Stomach (tissue), 9 donors: ENCODE results near the gene ATP13A3. TPM values are rescaled to one million over a fixed set of nuclear protein-coding genes. Genes with fewer than 3 reads are reported as not detected.

Source experiments
- DNase-seq, 2 donors: peaks; one replicate each; pipeline versions ENCODE4 v3.0.0 to v3.0.0-alpha.2; 2013 to 2019
- H3K27ac ChIP-seq, 5 donors: fragments of 200-600 bp in 4 of 5; sonication (generic) in 4 of 5; one replicate each; pipeline ENCODE4 v1.5.1; 2013 to 2019; ENCODE audit warnings: mild to moderate bottlenecking in 1 of 5, moderate library complexity in 1 of 5
- H3K27me3 ChIP-seq, 3 donors: fragments of 200-600 bp; sonication (generic); one replicate each; pipeline ENCODE4 v1.5.1; 2017 to 2019; ENCODE audit warnings: mixed run types in 1 of 3
- H3K36me3 ChIP-seq, 4 donors: fragments of 200-600 bp; sonication (generic); 1 replicate in 3 of 4; 2 replicates in 1 of 4; pipeline ENCODE4 v1.5.1; 2016 to 2019
- H3K4me1 ChIP-seq, 4 donors: fragments of 200-600 bp; sonication (generic); one replicate each; pipeline ENCODE4 v1.5.1; 2016 to 2019
- H3K4me3 ChIP-seq, 4 donors: fragments of 200-600 bp; sonication (generic) in 3 of 4; one replicate each; pipeline ENCODE4 v1.5.1; 2016 to 2019; ENCODE audit warnings: mild to moderate bottlenecking in 1 of 4
- H3K9me3 ChIP-seq, 4 donors: fragments of 200-600 bp; sonication (generic); one replicate each; pipeline ENCODE4 v1.5.1; 2016 to 2019
- CTCF ChIP-seq, 7 experiments: fragments of 450-650 bp in 4 of 7; fragments of 200-600 bp in 3 of 7; sonication (generic) in 3 of 7; IDR thresholded peaks; one replicate each; pipeline ENCODE4 v1.5.1; 2016 to 2019; ENCODE audit warnings: antibody characterized with exemption in 7 of 7, control low read depth in 2 of 7, mild to moderate bottlenecking in 1 of 7
- EP300 ChIP-seq: sonication (generic); formaldehyde crosslinking; IDR thresholded peaks from one replicate; pipeline ENCODE4 v1.6.1; 2017; ENCODE audit warnings: antibody characterized with exemption
- POLR2A ChIP-seq, 4 donors: fragments of 450-650 bp; IDR thresholded peaks; one replicate each; pipeline ENCODE4 v1.6.1; 2016; ENCODE audit warnings: antibody characterized with exemption in 4 of 4, control low read depth in 2 of 4, mild to moderate bottlenecking in 1 of 4, moderate library complexity in 1 of 4
- POLR2AphosphoS5 ChIP-seq, 3 donors: sonication (generic); formaldehyde crosslinking; IDR thresholded peaks; one replicate each; pipeline ENCODE4 v1.6.1; 2016; ENCODE audit warnings: antibody characterized with exemption in 3 of 3
- WGBS, 5 donors: extraction: QIAGEN DNeasy Blood & Tissue Kit in 3 of 5; methylation state at CpG; one replicate each; pipeline versions ENCODE4 v1.1.5 to v1.1.7; 2013 to 2018; 5-methylcytosine and 5-hydroxymethylcytosine counted together
- intact Hi-C: fragments of 100-400 bp; cut with DNase I; formaldehyde crosslinking; loops from one replicate; pipeline ENCODE4 v1.15.1; 2023; ENCODE audit warnings: low total_unique reads
- polyA plus RNA-seq, 3 donors: library from polyadenylated mRNA; stranded (reverse); fragments of 200-250 nt; gene quantifications; one replicate each; pipeline ENCODE4 v1.2.3, GENCODE V29; 2013
- total RNA-seq, 5 donors: library from RNA; depleted of rRNA; stranded (reverse); fragments of >200 nt; gene quantifications; one replicate each; pipeline versions ENCODE4 v1.1.0 to v1.2.3, GENCODE V29; 2014 to 2016
- donor health status: healthy with polysubstance abuse.
- donor health status: Bipolar disorder and iron deficiency.
- donor health status: healthy.

Gene ATP13A3
- total and polyA plus RNA-seq, 8 donors = 11.2 to 332 (median 21.4) TPM

- Histone ChIP-seq H3K9me3 (no peaks in the 10 kb centered on the region), H3K36me3 (peaks cover 0 to 11% (median 4%) of the 10 kb centered on the region in 4 donors), H3K27me3 (no peaks in the 10 kb centered on the region), H3K4me1 (peaks cover 22 to 65% (median 46%) of the 10 kb centered on the region in 4 donors), H3K4me3 (no peak overlapping the region), H3K27ac (no peak overlapping the region)
- 11 to 27% (median 18%) methylated on average over 1 of the region's 1 CpG for whole genome bisulfite sequencing, 5 donors
- DNase-seq = no peak
- intact Hi-C loops = no loop called here
- no peak for TF ChIP-seq POLR2AphosphoS5 (IDR thresholded peaks at IDR 0.05)
- no peak for TF ChIP-seq CTCF (IDR thresholded peaks at IDR 0.05)
- no peak for TF ChIP-seq EP300
- no peak for TF ChIP-seq POLR2A (IDR thresholded peaks at IDR 0.05)
These were observed 4.6 kb downstream of the ATP13A3 start for GRCh38 chr3:194482196-194482593.

GRCh38 chr3:194481525-194482195, 5.1 kb downstream of the ATP13A3 start:
- no peak for DNase-seq
- Histone ChIP-seq H3K27ac (peak overlapping the region in 2 of 5 donors; percentile 45 to 62), H3K27me3 (no peaks in the 10 kb centered on the region), H3K36me3 (peaks cover 0 to 11% (median 4%) of the 10 kb centered on the region in 4 donors), H3K4me1 (peaks cover 18 to 69% (median 50%) of the 10 kb centered on the region in 4 donors), H3K9me3 (no peaks in the 10 kb centered on the region), H3K4me3 (no peak overlapping the region)
- intact Hi-C loops = no loop called here
- WGBS, 5 donors = 45 to 68% (median 56%) methylated on average over 5 of the region's 5 CpGs
- TF ChIP-seq CTCF (IDR thresholded peaks at IDR 0.05) = no peak
- TF ChIP-seq POLR2AphosphoS5 (IDR thresholded peaks at IDR 0.05) = no peak
- no peak for TF ChIP-seq POLR2A (IDR thresholded peaks at IDR 0.05)
- no peak for TF ChIP-seq EP300

- intact Hi-C loops = no loop called here
- peak overlapping the region in 2 of 5 donors; percentile 45 to 62 for H3K27ac ChIP-seq
- peaks cover 0 to 11% (median 4%) of the 10 kb centered on the region in 4 donors for H3K36me3 ChIP-seq
- peaks cover 18 to 74% (median 53%) of the 10 kb centered on the region in 4 donors for H3K4me1 ChIP-seq
- DNase-seq = no peak
- H3K9me3 ChIP-seq = no peaks in the 10 kb centered on the region
- TF ChIP-seq POLR2A (IDR thresholded peaks at IDR 0.05) = no peak
- TF ChIP-seq POLR2AphosphoS5 (IDR thresholded peaks at IDR 0.05) = no peak
- TF ChIP-seq CTCF (IDR thresholded peaks at IDR 0.05) = no peak
- no peak for TF ChIP-seq EP300
- H3K27me3 ChIP-seq = no peaks in the 10 kb centered on the region
- H3K4me3 ChIP-seq = no peak overlapping the region
These were observed 5.7 kb downstream of the ATP13A3 start for GRCh38 chr3:194481103-194481502.

GRCh38 chr3:194476784-194477183, 10.0 kb downstream of the ATP13A3 start:
- no peaks in the 10 kb centered on the region for H3K27me3 ChIP-seq
- intact Hi-C loops = no loop called here
- no peak overlapping the region for H3K27ac ChIP-seq
- no peaks in the 10 kb centered on the region for H3K9me3 ChIP-seq
- peaks cover 0 to 8% (median 4%) of the 10 kb centered on the region in 4 donors for H3K36me3 ChIP-seq
- no peak for TF ChIP-seq POLR2A (IDR thresholded peaks at IDR 0.05)
- TF ChIP-seq EP300 = no peak
- no peak for TF ChIP-seq POLR2AphosphoS5 (IDR thresholded peaks at IDR 0.05)
- TF ChIP-seq CTCF (IDR thresholded peaks at IDR 0.05) = no peak
- peak in 1 of 2 donors; percentile 37 for DNase-seq
- peaks cover 3 to 57% (median 38%) of the 10 kb centered on the region in 4 donors for H3K4me1 ChIP-seq
- H3K4me3 ChIP-seq = no peak overlapping the region
- 76 to 82% (median 77%) methylated on average over 4 of the region's 4 CpGs for WGBS, 5 donors
